Stimulated activated CD8-positive, alpha-beta memory T cell treated with anti-CD3 and anti-CD28 coated beads, Interleukin-15, amount 100 ng/mL, for 48 hours (primary cell): ENCODE measurements around the gene SATB1.
"Not testable (repeated sequence)": the region's sequence is repeated elsewhere in the genome, so short reads cannot be mapped to it uniquely, and the experiment has no call there.

Experiments used
- DNase-seq, 2 donors: peaks; one replicate each; pipeline ENCODE4 v3.0.0-alpha.2; 2020; ENCODE audit warnings: low read depth in 2 of 2

SATB1 gene

DNA sequence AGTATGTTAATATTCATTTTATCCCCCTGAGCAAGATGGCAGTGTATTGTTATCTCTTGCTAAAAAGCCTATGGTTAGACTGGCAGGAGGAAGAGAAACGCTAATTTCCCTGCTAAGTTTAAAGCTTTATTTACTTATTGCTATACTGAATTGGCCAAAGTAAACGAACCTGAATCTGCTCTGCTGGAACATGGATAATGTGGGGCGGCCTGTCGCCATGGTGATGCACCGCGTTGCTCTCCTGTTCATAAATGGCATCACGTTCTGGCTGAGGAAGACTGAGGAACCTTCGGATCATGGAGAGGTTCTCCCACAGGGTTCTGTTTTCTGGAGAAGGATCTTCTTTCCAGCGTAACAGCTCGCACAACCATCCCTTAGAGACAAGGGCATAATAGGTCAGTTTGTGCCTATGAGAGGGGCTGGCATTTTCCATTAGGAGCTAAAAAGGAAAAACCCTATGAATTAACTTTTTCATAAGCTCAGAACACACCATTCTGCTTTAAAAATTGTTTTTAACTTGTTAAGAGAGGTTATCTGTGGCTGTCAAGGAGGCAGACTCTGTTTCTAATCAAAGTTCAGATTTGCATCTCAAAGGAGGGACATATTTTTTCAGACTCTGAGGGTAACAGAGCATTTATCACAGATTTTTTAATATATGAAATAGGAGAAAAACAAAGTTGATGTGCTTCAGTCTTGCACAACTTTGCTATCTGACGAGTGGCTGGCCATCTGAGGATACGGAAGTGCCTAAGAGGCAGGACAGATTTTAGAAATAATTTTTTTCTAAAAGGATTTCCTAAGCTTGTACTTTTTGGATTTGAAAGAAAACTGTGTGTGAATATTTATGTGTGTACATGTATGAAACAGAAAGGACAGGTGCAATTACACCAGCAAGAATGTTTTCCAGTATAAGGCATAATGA is 73.1 kb downstream of the SATB1 start:
- DNase-seq, result no peak

DNA sequence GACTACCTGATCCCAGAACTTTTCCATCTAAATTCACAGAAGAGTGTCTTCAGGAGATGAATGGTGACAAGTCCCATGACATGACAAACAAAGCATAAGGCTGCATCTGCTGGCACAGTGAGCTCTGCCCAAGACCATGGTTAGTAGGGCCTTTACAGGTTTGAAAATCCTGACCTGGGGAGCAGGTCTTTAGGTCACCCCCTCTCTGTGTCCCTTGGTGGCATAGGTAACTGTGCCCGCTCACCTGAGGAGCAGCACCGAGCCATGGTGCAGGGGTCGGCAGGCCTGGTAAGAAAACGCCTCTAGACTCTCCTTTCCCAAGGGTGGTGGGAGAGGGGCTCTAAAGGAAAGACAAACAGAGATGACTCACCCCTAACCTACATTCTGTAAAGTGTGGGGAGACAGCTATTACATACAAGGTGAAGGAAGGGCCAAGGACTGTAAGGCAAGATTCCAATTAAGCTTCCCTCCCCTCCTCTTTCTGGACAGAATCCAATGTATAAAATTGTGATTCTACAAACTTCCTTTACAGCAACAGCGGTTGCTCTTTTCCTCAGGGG is 74.0 kb downstream of the SATB1 start:
- no peak for DNase-seq

DNA sequence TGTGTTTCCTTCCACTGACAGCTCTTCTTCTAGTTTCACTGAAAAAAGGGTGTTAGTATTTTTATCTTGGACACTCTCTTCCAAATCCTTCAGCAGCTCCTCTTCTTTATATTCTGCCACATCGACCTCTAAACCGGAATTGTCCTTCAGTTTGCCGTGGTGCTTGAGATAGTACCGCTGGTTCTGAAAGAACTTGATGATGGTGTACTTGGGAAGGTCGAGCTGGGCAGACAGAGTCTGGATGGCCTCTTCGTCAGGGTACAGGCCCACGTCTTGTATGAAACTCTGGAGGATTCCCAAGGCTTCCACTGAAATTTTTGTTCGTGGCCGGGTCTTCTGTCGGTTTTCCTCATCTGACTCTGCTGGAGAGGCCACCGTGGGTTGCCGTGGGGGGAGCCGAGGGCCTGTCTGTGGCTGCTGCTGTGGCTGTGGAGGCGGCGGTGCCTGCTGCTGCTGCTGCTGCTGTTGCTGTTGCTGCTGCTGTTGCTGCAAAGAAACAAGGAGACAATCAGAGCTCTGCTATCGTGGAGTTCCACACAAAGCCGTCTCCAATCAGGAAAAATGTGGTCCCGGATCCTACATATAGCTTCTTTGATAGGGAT is 75.8 kb downstream of the SATB1 start:
- DNase-seq, result no peak

DNA sequence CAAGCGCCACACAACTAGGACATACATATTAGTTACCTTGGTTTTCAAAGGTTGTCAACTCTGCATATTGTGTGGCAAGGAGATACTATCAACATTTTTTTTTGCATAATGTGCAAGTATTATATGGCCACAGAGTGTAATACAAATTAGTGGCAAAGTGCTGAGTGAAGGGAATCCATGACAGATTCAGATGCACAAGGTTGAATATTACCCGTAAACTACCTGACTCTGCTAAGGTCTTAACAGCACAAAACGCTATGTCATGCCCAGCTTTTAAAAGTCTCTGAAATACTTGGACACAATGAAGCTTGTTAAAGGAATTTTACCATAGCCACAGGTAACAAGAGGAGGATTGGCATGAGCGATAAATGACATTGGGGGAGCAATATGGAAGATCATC is 79.0 kb downstream of the SATB1 start:
- no peak for DNase-seq

DNA sequence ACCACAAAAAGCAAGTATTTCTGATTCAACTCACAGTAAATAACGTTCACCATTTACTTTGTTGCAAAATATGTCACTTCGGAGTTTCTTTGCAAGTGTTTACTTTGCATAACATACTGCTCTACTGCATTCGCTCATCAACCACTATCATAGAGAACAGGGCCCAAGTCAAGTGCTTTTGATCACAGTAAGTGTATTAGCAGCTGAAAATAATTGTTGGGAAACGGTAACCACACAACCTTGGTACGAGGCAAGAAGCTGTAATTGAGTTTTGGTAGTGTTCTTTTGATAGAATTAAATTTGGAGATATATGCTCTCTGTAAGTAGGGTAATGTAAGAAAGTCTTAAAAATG is 80.1 kb downstream of the SATB1 start:
- no peak for DNase-seq

DNA sequence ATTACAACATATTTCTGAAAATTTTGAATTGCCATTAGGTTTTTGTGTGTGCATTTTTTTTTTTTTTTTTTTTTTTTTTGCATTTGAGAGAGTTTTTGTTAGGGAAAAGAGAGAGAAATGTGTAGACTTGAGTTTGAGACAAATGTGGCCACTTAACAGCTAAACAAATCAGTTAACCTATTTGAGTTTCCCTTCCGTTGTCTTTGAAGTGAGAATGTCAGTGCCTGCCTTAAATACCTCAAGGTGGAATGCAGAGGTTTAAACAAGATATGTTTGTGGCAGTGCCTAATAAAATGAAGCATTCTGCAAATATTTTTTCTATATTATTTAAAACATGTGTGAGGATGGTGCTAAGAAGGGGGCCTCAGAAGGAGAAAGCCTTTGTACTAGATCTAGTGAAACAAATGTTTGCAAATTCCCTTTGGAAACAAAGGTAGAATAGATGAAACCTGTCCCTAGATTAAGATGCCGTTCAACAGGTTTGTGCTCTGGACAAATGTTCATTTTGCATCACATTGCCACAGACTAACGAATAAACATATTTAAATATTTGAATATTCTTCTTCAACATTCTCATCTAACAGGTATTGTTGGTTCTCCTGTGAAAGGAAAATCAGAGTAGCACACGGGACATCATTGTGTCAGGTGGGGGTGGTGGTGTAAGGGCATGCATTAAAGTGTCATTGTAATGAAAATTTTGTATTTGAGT is 80.7 kb downstream of the SATB1 start:
- no peak for DNase-seq

DNA sequence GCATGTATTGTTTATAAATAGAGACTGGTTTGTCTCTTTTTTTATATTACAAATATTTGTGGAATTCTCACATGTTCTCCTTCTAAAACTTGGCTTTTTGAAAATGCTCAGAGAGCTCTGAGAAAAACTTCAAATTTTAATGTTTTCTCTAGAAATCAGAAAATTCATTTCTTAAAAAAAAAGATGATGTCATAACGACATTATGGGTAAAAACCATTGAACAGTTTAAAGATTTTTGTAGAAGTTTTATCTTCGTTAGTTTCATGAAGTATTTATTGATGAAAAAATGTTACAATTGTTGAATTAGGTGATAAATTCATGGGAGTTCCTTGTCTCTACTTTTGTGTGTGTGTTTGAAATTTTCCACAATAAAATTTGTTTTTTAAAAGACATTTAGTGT is 81.3 kb downstream of the SATB1 start:
- no peak for DNase-seq

DNA sequence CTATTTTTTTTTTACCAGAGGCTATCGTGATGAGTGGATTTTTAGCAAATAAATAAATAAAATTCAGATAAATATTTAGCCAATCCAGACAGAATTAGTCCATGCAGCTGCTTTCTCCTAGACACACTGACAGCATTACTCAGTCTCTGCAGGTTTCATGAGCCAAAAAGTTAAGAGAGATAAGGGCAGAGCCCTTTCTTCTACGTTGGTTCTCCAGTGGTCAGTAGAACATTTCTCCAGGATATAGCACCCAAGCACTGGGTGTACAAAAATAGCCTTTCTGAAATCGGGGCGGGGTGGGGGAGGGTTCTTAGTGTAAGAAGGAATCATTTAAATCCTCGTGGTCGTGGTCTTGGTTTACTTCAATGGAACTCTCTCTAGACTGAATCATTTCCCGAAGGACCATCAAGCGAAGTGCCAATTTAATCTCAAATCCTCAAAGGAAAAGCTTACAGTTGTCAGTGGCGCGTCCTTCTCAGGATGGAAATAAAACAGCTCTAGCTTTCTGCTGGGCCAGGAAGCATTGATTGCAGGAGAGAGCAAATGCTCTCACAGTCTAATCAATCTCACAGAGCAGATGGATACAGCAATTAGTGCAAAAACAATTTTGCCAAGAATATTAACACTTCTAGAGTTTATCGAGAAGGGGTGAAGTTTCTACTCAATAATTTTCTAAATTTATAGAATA is 86.2 kb downstream of the SATB1 start:
- DNase-seq, result no peak

DNA sequence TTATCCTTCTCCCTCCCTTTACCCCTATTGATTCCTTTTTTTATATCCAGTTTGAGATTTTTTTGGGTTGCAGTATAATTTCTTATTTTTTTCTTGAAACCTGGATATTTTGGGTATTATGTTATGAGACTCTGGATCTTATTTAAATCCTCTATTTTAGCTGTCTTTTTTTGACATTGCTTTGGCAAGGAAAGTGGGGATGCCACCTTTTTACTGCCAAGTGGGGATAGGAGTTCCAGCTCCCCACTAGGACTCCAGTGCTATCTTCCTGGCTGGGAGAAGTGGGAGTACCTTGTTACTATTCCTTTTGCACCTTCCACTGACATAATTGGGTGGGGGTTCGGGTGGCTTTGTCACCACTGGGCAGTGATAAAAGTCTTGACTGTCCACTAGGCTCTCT is 87.9 kb downstream of the SATB1 start:
- no peak for DNase-seq

DNA sequence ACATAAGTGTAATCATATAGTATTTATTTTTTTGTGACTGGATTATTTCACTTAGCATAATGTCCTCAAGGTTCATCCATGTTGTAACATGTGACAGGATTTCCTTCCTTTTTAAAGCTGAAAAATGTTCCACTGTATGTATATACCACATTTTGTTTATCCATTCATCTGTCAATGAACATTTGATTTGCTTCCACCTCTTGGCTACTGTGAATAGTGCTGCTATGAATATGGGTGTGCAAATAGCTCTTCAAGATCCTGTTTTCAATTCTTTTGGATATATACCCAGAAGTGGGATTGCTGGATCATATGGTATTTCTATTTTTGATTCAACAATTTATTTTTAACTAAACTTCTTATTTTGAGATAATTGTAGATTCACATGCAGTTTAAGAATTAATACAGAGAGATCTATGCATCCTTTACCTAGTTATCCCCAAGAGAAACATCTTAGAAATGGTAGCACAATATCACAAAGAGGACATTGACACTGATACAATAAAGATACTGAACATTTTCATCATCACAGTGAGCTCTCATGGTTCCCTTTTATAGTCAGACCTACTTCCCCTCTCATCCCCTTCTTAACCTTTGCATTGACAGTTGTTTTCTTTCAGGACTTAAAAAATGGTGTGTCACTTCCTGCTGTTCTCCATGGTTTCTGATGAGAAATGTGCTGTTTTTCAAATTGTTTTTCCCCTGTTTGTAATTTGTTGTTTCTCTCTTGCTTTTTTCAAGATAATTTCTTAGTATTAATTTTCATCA is 90.1 kb downstream of the SATB1 start:
- DNase-seq, result no peak

DNA sequence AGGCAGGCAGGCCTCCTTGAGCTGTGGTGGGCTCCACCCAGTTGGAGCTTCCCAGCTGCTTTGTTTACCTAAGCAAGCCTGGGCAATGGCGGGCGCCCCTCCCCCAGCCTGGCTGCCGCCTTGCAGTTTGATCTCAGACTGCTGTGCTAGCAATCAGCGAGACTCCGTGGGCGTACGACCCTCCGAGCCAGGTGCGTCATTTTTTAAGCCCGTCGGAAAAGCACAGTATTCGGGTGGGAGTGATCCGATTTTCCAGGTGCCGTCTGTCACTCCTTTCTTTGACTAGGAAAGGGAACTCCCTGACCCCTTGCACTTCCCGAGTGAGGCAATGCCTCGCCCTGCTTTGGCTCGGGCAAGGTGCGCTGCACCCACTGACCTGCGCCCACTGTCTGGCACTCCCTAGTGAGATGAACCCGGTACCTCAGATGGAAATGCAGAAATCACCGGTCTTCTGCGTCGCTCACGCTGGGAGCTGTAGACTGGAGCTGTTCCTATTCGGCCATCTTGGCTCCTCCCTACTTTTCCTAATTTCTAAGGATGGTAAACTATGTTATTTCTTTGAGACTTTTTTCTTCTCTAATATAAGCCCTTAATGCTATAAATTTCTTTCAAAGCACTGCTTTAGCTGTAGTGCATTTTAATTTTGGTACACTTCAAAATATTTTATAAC is 94.2 kb downstream of the SATB1 start:
- not testable (repeated sequence) for DNase-seq

DNA sequence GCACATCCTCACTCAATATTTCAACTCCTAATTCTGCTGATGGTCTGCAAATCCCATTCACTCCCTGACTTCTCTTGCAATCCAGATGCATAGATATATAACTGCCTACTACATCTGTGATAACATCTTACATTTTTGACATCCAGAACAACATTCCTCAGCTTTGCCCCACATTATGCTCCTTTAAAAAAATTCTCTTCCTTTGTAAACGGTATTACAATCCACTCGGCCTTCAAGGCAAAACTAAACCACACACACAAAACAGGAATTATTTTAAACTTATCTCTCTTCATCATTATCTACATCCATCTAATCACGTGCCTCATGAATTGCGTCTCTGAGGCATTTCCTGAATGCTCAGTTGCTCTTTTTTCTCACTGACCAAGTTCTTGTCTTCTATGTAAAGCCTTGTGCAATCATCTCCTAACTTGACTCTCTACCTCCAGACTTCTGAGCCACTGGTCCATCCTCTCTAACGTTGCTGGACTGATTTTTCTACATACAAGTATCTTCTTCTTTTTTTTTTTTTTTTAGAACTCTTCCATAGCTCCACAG is 117.0 kb downstream of the SATB1 start:
- no peak for DNase-seq

DNA sequence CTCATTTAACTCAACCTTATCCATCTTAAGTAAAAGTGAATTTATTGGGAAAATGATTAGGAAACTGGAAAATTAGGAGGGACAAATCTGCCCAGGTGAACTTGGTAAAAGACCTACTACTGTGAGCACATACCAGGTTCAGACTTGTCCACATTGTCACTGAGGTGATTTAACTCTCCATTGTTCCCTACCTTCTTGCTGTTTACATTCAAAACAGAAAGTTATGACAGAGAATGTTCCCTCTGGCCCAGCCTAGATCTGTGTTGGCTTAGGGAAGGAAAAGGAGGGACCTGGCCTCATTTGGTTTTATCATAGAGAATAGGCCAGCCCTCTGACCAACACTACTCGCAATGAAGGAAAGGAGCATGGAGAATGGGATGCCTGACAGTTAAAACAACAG is 117.6 kb downstream of the SATB1 start:
- DNase-seq, result no peak

DNA sequence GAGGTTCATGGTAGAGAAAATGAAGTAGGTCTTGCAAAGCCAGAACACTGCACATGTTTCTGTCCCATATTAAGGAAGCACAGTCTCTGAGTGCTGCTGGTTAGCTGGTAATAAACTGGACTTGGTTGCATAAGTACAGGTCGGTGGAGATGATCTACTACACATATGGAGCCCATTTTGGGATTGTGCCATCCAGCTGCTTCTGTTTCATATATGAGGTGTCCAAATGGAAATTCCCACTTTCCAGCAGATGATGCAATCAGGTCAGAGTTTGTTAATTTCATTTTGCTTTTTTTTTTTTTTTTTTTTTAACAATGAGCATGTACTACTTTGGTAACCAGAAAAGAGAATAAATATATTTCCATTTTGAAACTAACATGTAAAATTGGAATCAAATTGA is 122.6 kb downstream of the SATB1 start:
- DNase-seq, result no peak

DNA sequence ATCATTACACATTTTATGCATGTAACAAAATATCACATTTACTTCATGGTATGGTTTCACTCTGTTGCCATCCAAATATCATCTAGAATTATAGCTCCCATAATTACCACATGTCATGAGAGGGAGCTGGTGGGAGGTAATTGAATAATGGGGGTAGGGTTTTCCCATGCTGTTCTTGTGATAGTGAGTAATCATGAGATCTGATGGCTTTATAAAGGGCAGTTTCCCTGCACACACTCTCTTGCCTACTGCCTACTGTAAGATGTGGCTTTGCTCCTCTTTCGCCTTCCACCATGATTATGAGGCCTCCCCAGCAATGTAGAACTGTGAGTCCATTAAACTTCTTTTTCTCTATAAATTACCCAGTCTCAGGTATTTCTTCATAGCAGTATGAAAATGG is 123.4 kb downstream of the SATB1 start:
- DNase-seq, result no peak

DNA sequence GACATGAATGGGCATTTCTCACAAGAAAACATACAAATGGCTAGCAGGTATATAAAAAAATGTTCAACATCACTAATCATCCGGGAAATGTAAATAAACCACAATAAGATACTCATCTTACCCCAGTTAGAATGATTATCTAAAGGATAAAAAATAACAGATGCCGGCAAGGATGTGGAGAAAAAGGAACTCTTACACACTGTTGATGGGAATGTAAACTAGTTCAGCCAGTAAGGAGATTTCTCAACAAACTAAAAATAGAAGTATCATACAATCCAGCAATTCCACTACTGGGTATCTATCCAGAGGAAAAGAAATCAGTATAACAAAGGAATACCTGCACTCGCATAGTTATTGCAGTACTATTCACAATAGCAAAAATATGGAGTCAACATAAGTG is 124.2 kb downstream of the SATB1 start:
- no peak for DNase-seq

DNA sequence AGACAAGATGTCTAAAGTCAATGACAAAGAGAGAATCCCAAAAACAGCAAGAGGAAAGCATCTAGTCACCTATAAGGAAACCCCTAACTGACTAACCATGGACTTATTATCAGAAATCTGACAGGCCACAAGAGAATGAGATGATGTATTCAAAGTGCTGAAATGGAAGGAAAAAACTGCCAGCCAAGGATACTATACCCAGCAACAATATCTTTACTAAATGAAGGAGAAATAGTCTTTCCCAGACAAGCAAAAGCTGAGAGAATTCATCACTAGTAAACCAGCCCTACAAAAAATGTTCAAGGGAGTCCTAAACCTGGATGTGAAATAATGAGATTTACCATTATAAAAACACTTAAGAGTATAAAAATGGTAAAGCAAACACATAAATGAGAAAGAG is 128.0 kb downstream of the SATB1 start:
- DNase-seq, result no peak
